HG03575 (cell line): ENCODE data around the gene SENP6.
A peak's percentile ranks its signal among the peaks of the same experiment; 100 is the strongest.
"Not testable (repeated sequence)": the region's sequence is repeated elsewhere in the genome, so short reads cannot be mapped to it uniquely, and the experiment has no call there.

Source experiments
- ATAC-seq: cut with Tn5 transposase; IDR thresholded peaks from one replicate; pipeline ENCODE4 v1.9.1; 2021; ENCODE audit not compliant: unreplicated experiment, insufficient number of reproducible peaks, low FRiP score; ENCODE audit errors: extremely low read depth

The SENP6 gene

GRCh38 chr6:75601304-75602245 lies at the start of gene SENP6:
Gene SENP6 (plus strand): TSS chr6:75601880. CDS start chr6:75602525, 645 bp downstream.
- ATAC-seq = peak; percentile 26

- ATAC-seq = no peak
Measured at GRCh38 chr6:75556240-75556639, 45.4 kb upstream of the SENP6 start.

- ATAC-seq = no peak
Measured at GRCh38 chr6:75557068-75557467, 44.6 kb upstream of the SENP6 start.

- peak; percentile 79 for ATAC-seq
Measured at GRCh38 chr6:75563032-75563431, 38.6 kb upstream of the SENP6 start.

- no peak for ATAC-seq
Measured at GRCh38 chr6:75566137-75566767, 35.4 kb upstream of the SENP6 start.

GRCh38 chr6:75568100-75568499 lies 33.6 kb upstream of the SENP6 start:
- no peak for ATAC-seq

- ATAC-seq = no peak
Measured at GRCh38 chr6:75568965-75569364, 32.7 kb upstream of the SENP6 start.

- ATAC-seq = not testable (repeated sequence)
Measured at GRCh38 chr6:75570671-75571070, 31.0 kb upstream of the SENP6 start.

- no peak for ATAC-seq
Measured at GRCh38 chr6:75572072-75572471, 29.6 kb upstream of the SENP6 start.

- no peak for ATAC-seq
Measured at GRCh38 chr6:75579951-75580350, 21.7 kb upstream of the SENP6 start.

GRCh38 chr6:75581231-75581630 lies 20.4 kb upstream of the SENP6 start:
- ATAC-seq = no peak

GRCh38 chr6:75584552-75584951 lies 17.1 kb upstream of the SENP6 start:
- ATAC-seq = not testable (repeated sequence)

- no peak for ATAC-seq
Measured at GRCh38 chr6:75588948-75589347, 12.7 kb upstream of the SENP6 start.

GRCh38 chr6:75590370-75590769 lies 11.3 kb upstream of the SENP6 start:
- ATAC-seq = no peak

GRCh38 chr6:75596380-75596779 lies 5.3 kb upstream of the SENP6 start:
- not testable (repeated sequence) for ATAC-seq

- no peak for ATAC-seq
Measured at GRCh38 chr6:75600768-75601167, 912 bp upstream of the SENP6 start.

- ATAC-seq = peak; percentile 8
Measured at GRCh38 chr6:75602246-75603105, 796 bp downstream of the SENP6 start.

- no peak for ATAC-seq
Measured at GRCh38 chr6:75603106-75603420, 1.4 kb downstream of the SENP6 start.

GRCh38 chr6:75604294-75604693 lies 2.6 kb downstream of the SENP6 start:
- ATAC-seq = no peak
